NCI-H2107 treated with DMSO at 0.1 percent for 48 hours (cell line): ENCODE data around the gene CHST14.
A peak's percentile ranks its signal among the peaks of the same experiment; 100 is the strongest.

Source experiments
- DNase-seq: peaks from one replicate; lab custom pipeline; 2025; ENCODE audit not compliant: unreplicated experiment; lab: John Stamatoyannopoulos, UW

The CHST14 gene

GRCh38 chr15:40461958-40462357, 8.8 kb upstream of the CHST14 start:
- no peak for DNase-seq

GRCh38 chr15:40463279-40463678, 7.5 kb upstream of the CHST14 start:
- no peak for DNase-seq

- DNase-seq: no peak
Measured at GRCh38 chr15:40463886-40464545, 6.8 kb upstream of the CHST14 start.

- no peak for DNase-seq
Measured at GRCh38 chr15:40464595-40465185, 6.1 kb upstream of the CHST14 start.

GRCh38 chr15:40465939-40466338, 4.8 kb upstream of the CHST14 start:
- DNase-seq: no peak

GRCh38 chr15:40466426-40467260, 4.1 kb upstream of the CHST14 start:
- DNase-seq: no peak

GRCh38 chr15:40467261-40467615, 3.5 kb upstream of the CHST14 start:
- DNase-seq: no peak

GRCh38 chr15:40468898-40469331, 1.9 kb upstream of the CHST14 start:
- DNase-seq: no peak

GRCh38 chr15:40469776-40470390, 901 bp upstream of the CHST14 start:
- no peak for DNase-seq

- DNase-seq: no peak
Measured at GRCh38 chr15:40471105-40471807, 472 bp downstream of the CHST14 start.

- no peak for DNase-seq
Measured at GRCh38 chr15:40471808-40472150, 995 bp downstream of the CHST14 start.

GRCh38 chr15:40472171-40472727, 1.5 kb downstream of the CHST14 start:
- DNase-seq: no peak

GRCh38 chr15:40474581-40474980, 3.8 kb downstream of the CHST14 start:
- no peak for DNase-seq

- DNase-seq: peak; percentile 32
Measured at GRCh38 chr15:40477642-40478327, 7.0 kb downstream of the CHST14 start.

GRCh38 chr15:40479024-40479423, 8.2 kb downstream of the CHST14 start:
- DNase-seq: no peak

- no peak for DNase-seq
Measured at GRCh38 chr15:40481341-40482074, 10.7 kb downstream of the CHST14 start.

- no peak for DNase-seq
Measured at GRCh38 chr15:40483919-40484318, 13.1 kb downstream of the CHST14 start.

GRCh38 chr15:40486066-40486770, 15.4 kb downstream of the CHST14 start:
- no peak for DNase-seq
